Stomach (tissue), 9 donors: ENCODE results near the gene RAB21. TPM values are rescaled to one million over a fixed set of nuclear protein-coding genes. Genes with fewer than 3 reads are reported as not detected.

ENCODE experiments used
- DNase-seq, 2 donors: peaks; one replicate each; pipeline versions ENCODE4 v3.0.0 to v3.0.0-alpha.2; 2013 to 2019
- H3K27ac ChIP-seq, 5 donors: fragments of 200-600 bp in 4 of 5; sonication (generic) in 4 of 5; one replicate each; pipeline ENCODE4 v1.5.1; 2013 to 2019; ENCODE audit warnings: mild to moderate bottlenecking in 1 of 5, moderate library complexity in 1 of 5
- H3K27me3 ChIP-seq, 3 donors: fragments of 200-600 bp; sonication (generic); one replicate each; pipeline ENCODE4 v1.5.1; 2017 to 2019; ENCODE audit warnings: mixed run types in 1 of 3
- H3K36me3 ChIP-seq, 4 donors: fragments of 200-600 bp; sonication (generic); 1 replicate in 3 of 4; 2 replicates in 1 of 4; pipeline ENCODE4 v1.5.1; 2016 to 2019
- H3K4me1 ChIP-seq, 4 donors: fragments of 200-600 bp; sonication (generic); one replicate each; pipeline ENCODE4 v1.5.1; 2016 to 2019
- H3K4me3 ChIP-seq, 4 donors: fragments of 200-600 bp; sonication (generic) in 3 of 4; one replicate each; pipeline ENCODE4 v1.5.1; 2016 to 2019; ENCODE audit warnings: mild to moderate bottlenecking in 1 of 4
- H3K9me3 ChIP-seq, 4 donors: fragments of 200-600 bp; sonication (generic); one replicate each; pipeline ENCODE4 v1.5.1; 2016 to 2019
- EP300 ChIP-seq: sonication (generic); formaldehyde crosslinking; IDR thresholded peaks from one replicate; pipeline ENCODE4 v1.6.1; 2017; ENCODE audit warnings: antibody characterized with exemption
- POLR2A ChIP-seq, 4 donors: fragments of 450-650 bp; IDR thresholded peaks; one replicate each; pipeline ENCODE4 v1.6.1; 2016; ENCODE audit warnings: antibody characterized with exemption in 4 of 4, control low read depth in 2 of 4, mild to moderate bottlenecking in 1 of 4, moderate library complexity in 1 of 4
- POLR2AphosphoS5 ChIP-seq, 3 donors: sonication (generic); formaldehyde crosslinking; IDR thresholded peaks; one replicate each; pipeline ENCODE4 v1.6.1; 2016; ENCODE audit warnings: antibody characterized with exemption in 3 of 3
- WGBS, 5 donors: extraction: QIAGEN DNeasy Blood & Tissue Kit in 3 of 5; methylation state at CpG; one replicate each; pipeline versions ENCODE4 v1.1.5 to v1.1.7; 2013 to 2018; 5-methylcytosine and 5-hydroxymethylcytosine counted together
- intact Hi-C: fragments of 100-400 bp; cut with DNase I; formaldehyde crosslinking; loops from one replicate; pipeline ENCODE4 v1.15.1; 2023; ENCODE audit warnings: low total_unique reads
- polyA plus RNA-seq, 3 donors: library from polyadenylated mRNA; stranded (reverse); fragments of 200-250 nt; gene quantifications; one replicate each; pipeline ENCODE4 v1.2.3, GENCODE V29; 2013
- total RNA-seq, 5 donors: library from RNA; depleted of rRNA; stranded (reverse); fragments of >200 nt; gene quantifications; one replicate each; pipeline versions ENCODE4 v1.1.0 to v1.2.3, GENCODE V29; 2014 to 2016
- TF ChIP-seq, protein P1 (sequence below), 7 experiments: fragments of 450-650 bp in 4 of 7; fragments of 200-600 bp in 3 of 7; sonication (generic) in 3 of 7; IDR thresholded peaks; one replicate each; pipeline ENCODE4 v1.5.1; 2016 to 2019; ENCODE audit warnings: antibody characterized with exemption in 7 of 7, control low read depth in 2 of 7, mild to moderate bottlenecking in 1 of 7
- donor health status: healthy with polysubstance abuse.
- donor health status: Bipolar disorder and iron deficiency.
- donor health status: healthy.

Gene RAB21
- total and polyA plus RNA-seq, 8 donors = 3.2 to 35.1 (median 7.7) TPM

- no peak overlapping the region for H3K27ac ChIP-seq
- no peak for DNase-seq
- intact Hi-C loops = no loop called here
- no peak overlapping the region for H3K4me3 ChIP-seq
- H3K36me3 ChIP-seq = no peaks in the 10 kb centered on the region
- 62 to 78% (median 72%) methylated on average over 3 of the region's 3 CpGs for WGBS, 5 donors
- H3K9me3 ChIP-seq = no peaks in the 10 kb centered on the region
- no peaks in the 10 kb centered on the region for H3K27me3 ChIP-seq
- no peaks in the 10 kb centered on the region for H3K4me1 ChIP-seq
- TF ChIP-seq, protein P1, sequence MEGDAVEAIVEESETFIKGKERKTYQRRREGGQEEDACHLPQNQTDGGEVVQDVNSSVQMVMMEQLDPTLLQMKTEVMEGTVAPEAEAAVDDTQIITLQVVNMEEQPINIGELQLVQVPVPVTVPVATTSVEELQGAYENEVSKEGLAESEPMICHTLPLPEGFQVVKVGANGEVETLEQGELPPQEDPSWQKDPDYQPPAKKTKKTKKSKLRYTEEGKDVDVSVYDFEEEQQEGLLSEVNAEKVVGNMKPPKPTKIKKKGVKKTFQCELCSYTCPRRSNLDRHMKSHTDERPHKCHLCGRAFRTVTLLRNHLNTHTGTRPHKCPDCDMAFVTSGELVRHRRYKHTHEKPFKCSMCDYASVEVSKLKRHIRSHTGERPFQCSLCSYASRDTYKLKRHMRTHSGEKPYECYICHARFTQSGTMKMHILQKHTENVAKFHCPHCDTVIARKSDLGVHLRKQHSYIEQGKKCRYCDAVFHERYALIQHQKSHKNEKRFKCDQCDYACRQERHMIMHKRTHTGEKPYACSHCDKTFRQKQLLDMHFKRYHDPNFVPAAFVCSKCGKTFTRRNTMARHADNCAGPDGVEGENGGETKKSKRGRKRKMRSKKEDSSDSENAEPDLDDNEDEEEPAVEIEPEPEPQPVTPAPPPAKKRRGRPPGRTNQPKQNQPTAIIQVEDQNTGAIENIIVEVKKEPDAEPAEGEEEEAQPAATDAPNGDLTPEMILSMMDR (IDR thresholded peaks at IDR 0.05) = no peak
- TF ChIP-seq POLR2AphosphoS5 (IDR thresholded peaks at IDR 0.05) (no peak), EP300 (no peak), POLR2A (IDR thresholded peaks at IDR 0.05) (no peak)
Observed at GRCh38 chr12:71732357-71732712, 22.3 kb upstream of the RAB21 start.

DNA sequence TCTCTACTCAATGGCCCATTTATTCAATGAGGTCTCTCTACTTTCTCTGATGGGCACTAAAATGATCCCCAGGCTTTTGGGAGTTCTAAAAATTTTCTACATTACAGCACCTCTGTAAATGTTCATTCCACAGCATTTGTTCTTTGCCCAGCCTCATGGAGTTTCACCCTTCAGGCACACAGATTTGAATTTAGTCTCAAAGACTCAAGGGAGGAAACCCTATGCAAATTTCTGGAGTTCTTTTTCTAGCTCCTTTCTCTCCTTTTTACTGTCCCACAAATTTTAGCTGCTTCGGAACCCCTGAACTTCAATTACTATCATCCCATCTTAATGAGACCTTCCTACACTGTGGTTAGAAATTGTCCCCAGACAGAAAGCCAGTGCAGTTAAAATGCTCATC lies 17.5 kb upstream of the RAB21 start:
- no peak overlapping the region for H3K27ac ChIP-seq
- 92 to 100% (median 95%) methylated on average over 1 of the region's 1 CpG for WGBS, 5 donors
- no peak for TF ChIP-seq POLR2AphosphoS5 (IDR thresholded peaks at IDR 0.05)
- TF ChIP-seq, protein P1 (IDR thresholded peaks at IDR 0.05) = no peak
- no peak for DNase-seq
- intact Hi-C loops = no loop called here
- H3K36me3 ChIP-seq = no peaks in the 10 kb centered on the region
- no peaks in the 10 kb centered on the region for H3K4me1 ChIP-seq
- no peak overlapping the region for H3K4me3 ChIP-seq
- H3K27me3 ChIP-seq = no peaks in the 10 kb centered on the region
- H3K9me3 ChIP-seq = no peaks in the 10 kb centered on the region

GRCh38 chr12:71742998-71743397 lies 11.7 kb upstream of the RAB21 start:
- Histone ChIP-seq H3K27ac (no peak overlapping the region), H3K4me3 (no peak overlapping the region), H3K9me3 (no peaks in the 10 kb centered on the region), H3K36me3 (no peaks in the 10 kb centered on the region), H3K4me1 (no peaks in the 10 kb centered on the region), H3K27me3 (no peaks in the 10 kb centered on the region)
- intact Hi-C loops = no loop called here
- 0 to 89% (median 1%) methylated on average over 1 of the region's 1 CpG for WGBS, 5 donors
- TF ChIP-seq POLR2AphosphoS5 (IDR thresholded peaks at IDR 0.05) = no peak
- TF ChIP-seq POLR2A (IDR thresholded peaks at IDR 0.05) = no peak
- TF ChIP-seq, protein P1 (IDR thresholded peaks at IDR 0.05) = no peak
- no peak for TF ChIP-seq EP300
- DNase-seq = no peak

DNA sequence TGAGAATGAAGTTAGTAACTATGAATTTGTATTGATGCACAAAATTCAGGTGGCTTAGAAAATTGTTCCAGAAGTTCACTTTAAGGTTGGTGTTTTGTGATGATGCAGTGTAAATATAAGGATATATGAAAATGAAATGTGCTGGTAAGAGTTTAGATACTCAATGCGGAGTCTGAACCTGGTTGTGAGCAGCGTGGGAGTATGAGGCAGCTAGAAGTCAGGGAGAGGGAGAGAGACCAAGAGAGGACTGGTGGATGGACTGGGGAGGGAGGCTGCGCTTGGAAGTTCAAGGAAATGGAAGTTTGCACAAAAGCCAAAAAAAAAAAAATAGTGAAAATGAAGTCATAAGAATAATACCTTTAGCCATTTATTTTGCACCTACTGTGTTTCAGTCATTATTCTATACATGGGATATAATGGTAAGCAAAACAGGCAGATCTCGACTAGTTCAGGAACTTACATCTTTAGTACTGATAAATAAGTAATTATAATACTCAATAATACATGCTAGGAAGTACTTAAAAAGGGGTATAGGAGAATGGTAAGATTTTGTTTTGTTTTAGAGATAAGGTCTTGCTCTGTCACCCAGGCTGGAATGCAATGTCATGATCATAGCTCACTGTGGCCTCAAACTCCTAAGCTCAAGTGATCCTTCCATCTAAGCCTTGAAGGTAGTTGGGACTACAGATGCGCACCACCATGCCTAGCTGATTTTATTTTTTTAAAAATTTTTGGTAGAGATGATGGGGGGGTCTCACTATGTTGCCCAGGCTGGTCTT lies 10.0 kb upstream of the RAB21 start:
- Histone ChIP-seq H3K27ac (no peak overlapping the region), H3K27me3 (no peaks in the 10 kb centered on the region), H3K9me3 (no peaks in the 10 kb centered on the region), H3K36me3 (no peaks in the 10 kb centered on the region), H3K4me3 (no peak overlapping the region), H3K4me1 (no peaks in the 10 kb centered on the region)
- TF ChIP-seq EP300 = no peak
- no peak for TF ChIP-seq POLR2AphosphoS5 (IDR thresholded peaks at IDR 0.05)
- TF ChIP-seq POLR2A (IDR thresholded peaks at IDR 0.05) = no peak
- WGBS, 5 donors = 89 to 92% (median 91%) methylated on average over 5 of the region's 5 CpGs
- no peak for DNase-seq
- intact Hi-C loops = no loop called here

DNA sequence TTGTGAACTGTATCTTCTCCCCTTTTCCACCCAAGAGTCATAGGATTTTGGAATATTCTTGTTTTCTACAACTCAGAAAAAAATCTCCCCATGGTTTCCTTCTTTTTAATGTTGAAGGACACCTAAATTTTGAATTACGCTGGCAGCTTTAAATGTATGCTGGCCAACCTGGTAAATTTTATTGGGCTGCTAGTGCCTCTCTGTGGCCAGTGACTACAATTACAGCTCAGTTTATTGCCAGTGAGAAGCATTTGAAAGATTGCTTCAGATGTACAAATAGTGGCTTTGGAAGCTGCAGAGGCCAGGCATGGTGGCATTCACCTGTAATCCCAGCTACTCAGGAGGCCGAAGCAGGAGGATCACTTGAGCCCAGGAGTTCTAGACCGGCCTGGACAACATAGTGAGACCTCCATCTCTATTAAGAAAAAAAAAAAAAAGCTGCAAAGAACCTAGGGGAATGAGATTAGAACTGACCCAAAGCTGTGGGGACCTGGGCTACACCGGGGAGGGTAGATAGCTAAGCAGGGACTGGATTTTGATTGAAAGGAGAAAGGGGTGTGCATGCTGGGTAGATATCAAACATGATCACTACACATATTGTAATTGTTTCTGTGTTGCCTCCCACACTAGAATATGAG lies 7.6 kb upstream of the RAB21 start:
- Histone ChIP-seq H3K9me3 (no peaks in the 10 kb centered on the region), H3K36me3 (no peaks in the 10 kb centered on the region), H3K4me3 (no peak overlapping the region), H3K4me1 (no peaks in the 10 kb centered on the region), H3K27ac (no peak overlapping the region), H3K27me3 (peaks cover 0 to 6% (median 0%) of the 10 kb centered on the region in 3 donors)
- intact Hi-C loops = no loop called here
- DNase-seq = peak; percentile 33 to 83
- WGBS, 5 donors = 20 to 30% (median 26%) methylated on average over 4 of the region's 4 CpGs
- TF ChIP-seq, protein P1 (IDR thresholded peaks at IDR 0.05) = peak in 5 of 7 experiments; percentile 49 to 82 (median 77)
- TF ChIP-seq POLR2AphosphoS5 (IDR thresholded peaks at IDR 0.05) = peak in 1 of 3 donors; percentile 47
- no peak for TF ChIP-seq EP300
- no peak for TF ChIP-seq POLR2A (IDR thresholded peaks at IDR 0.05)
